DND-41 (cell line): ENCODE measurements around the gene AKAP3.

Experiments used
- ATAC-seq: fragments of 200-7000 bp; cut with Tn5 transposase; 3 replicates; pipeline ENCODE4 v1.9.1; 2021; ENCODE audit warnings: low read depth; ENCODE audit not compliant: insufficient read depth
- DNase-seq: peaks from one replicate; pipeline ENCODE4 v3.0.0-alpha.2; 2020
- H2AFZ ChIP-seq: 2 replicates; pipeline ENCODE4 v1.6.0; 2012; ENCODE audit warnings: low read depth, low read length
- H3K27ac ChIP-seq: 2 replicates; pipeline ENCODE4 v1.5.1; 2012; ENCODE audit warnings: low read length, inconsistent platforms
- H3K27me3 ChIP-seq: fragments of 200-600 bp; sonication (generic); 2 replicates; pipeline ENCODE4 v1.6.0; 2012; ENCODE audit warnings: low read length, mild to moderate bottlenecking, inconsistent platforms; ENCODE audit not compliant: insufficient read depth, poor library complexity
- H3K36me3 ChIP-seq: 2 replicates; pipeline ENCODE4 v1.5.1; 2012; ENCODE audit warnings: low read length, inconsistent platforms; ENCODE audit not compliant: insufficient read depth
- H3K4me1 ChIP-seq: 2 replicates; pipeline ENCODE4 v1.5.1; 2012; ENCODE audit warnings: mild to moderate bottlenecking, low read length; ENCODE audit not compliant: insufficient read depth
- H3K4me2 ChIP-seq: 2 replicates; pipeline ENCODE4 v1.6.0; 2012; ENCODE audit warnings: mild to moderate bottlenecking, moderate library complexity, low read length, inconsistent platforms; ENCODE audit not compliant: insufficient read depth
- H3K4me3 ChIP-seq, 2 experiments: fragments of 200-600 bp in 1 of 2; shearing (Covaris generic) in 1 of 2; 2 replicates each; pipeline ENCODE4 v1.5.1; 2012 to 2016; ENCODE audit warnings: inconsistent platforms in 2 of 2, low read length in 2 of 2, mild to moderate bottlenecking in 2 of 2, low read depth in 1 of 2, moderate library complexity in 1 of 2
- H3K79me2 ChIP-seq: 2 replicates; pipeline ENCODE4 v1.6.0; 2012; ENCODE audit warnings: low read length, inconsistent platforms; ENCODE audit not compliant: insufficient read depth
- H3K9ac ChIP-seq: 2 replicates; pipeline ENCODE4 v1.6.0; 2012; ENCODE audit warnings: low read depth, mild to moderate bottlenecking, inconsistent platforms, low read length, moderate library complexity
- H3K9me3 ChIP-seq: 2 replicates; pipeline ENCODE4 v1.5.1; 2012; ENCODE audit warnings: low read length, moderate library complexity, mild to moderate bottlenecking, inconsistent platforms; ENCODE audit not compliant: insufficient read depth, severe bottlenecking
- H4K20me1 ChIP-seq: 2 replicates; pipeline ENCODE4 v1.6.0; 2012; ENCODE audit warnings: low read length; ENCODE audit not compliant: insufficient read depth
- CTCF ChIP-seq: IDR thresholded peaks from 2 replicates; pipeline ENCODE4 v1.5.1; 2012; ENCODE audit warnings: borderline replicate concordance, low read length, moderate library complexity, mild to moderate bottlenecking; ENCODE audit not compliant: poor library complexity, severe bottlenecking; ENCODE audit errors: extremely low read depth
- EZH2 ChIP-seq: IDR thresholded peaks from 3 replicates; pipeline ENCODE4 v1.6.1; 2012; ENCODE audit warnings: borderline replicate concordance, low read depth, mild to moderate bottlenecking, moderate library complexity, low read length, inconsistent platforms; ENCODE audit not compliant: severe bottlenecking

AKAP3 gene

GRCh38 chr12:4589941-4590340 is 58.9 kb downstream of the AKAP3 start:
- no peak overlapping the region for H2AFZ ChIP-seq
- no peak for DNase-seq
- H3K36me3 ChIP-seq: no peaks in the 10 kb centered on the region
- H3K27ac ChIP-seq: no peak overlapping the region
- no peaks in the 10 kb centered on the region for H3K4me1 ChIP-seq
- no peaks in the 10 kb centered on the region for H3K9me3 ChIP-seq
- TF ChIP-seq CTCF (no peak), EZH2 (no peak)
- no peak for ATAC-seq
- H3K4me2 ChIP-seq: no peak overlapping the region
- H3K4me3 ChIP-seq: no peak overlapping the region
- H4K20me1 ChIP-seq: no peaks in the 10 kb centered on the region
- no peaks in the 10 kb centered on the region for H3K79me2 ChIP-seq
- H3K27me3 ChIP-seq: no peaks in the 10 kb centered on the region
- H3K9ac ChIP-seq: no peak overlapping the region

- no peaks in the 10 kb centered on the region for H3K36me3 ChIP-seq
- H3K79me2 ChIP-seq: no peaks in the 10 kb centered on the region
- no peaks in the 10 kb centered on the region for H3K27me3 ChIP-seq
- H2AFZ ChIP-seq: no peak overlapping the region
- no peak for DNase-seq
- no peaks in the 10 kb centered on the region for H3K4me1 ChIP-seq
- H3K9ac ChIP-seq: no peak overlapping the region
- TF ChIP-seq CTCF: no peak
- TF ChIP-seq EZH2: no peak
- H3K9me3 ChIP-seq: no peaks in the 10 kb centered on the region
- no peaks in the 10 kb centered on the region for H4K20me1 ChIP-seq
- H3K27ac ChIP-seq: no peak overlapping the region
- no peak overlapping the region for H3K4me3 ChIP-seq
- no peak for ATAC-seq
- H3K4me2 ChIP-seq: no peak overlapping the region
Observed at GRCh38 chr12:4588916-4589315, 59.9 kb downstream of the AKAP3 start.

- Histone ChIP-seq H3K4me1 (no peaks in the 10 kb centered on the region), H3K9me3 (no peaks in the 10 kb centered on the region), H3K36me3 (no peaks in the 10 kb centered on the region), H3K4me3 (no peak overlapping the region), H3K27ac (no peak overlapping the region), H3K79me2 (no peaks in the 10 kb centered on the region), H2AFZ (no peak overlapping the region), H3K4me2 (no peak overlapping the region), H3K9ac (no peak overlapping the region), H4K20me1 (no peaks in the 10 kb centered on the region), H3K27me3 (no peaks in the 10 kb centered on the region)
- ATAC-seq (no peak), DNase-seq (no peak)
- TF ChIP-seq EZH2 (no peak), CTCF (no peak)
Observed at GRCh38 chr12:4587108-4587507, 61.7 kb downstream of the AKAP3 start.

- H3K4me2 ChIP-seq: no peak overlapping the region
- H3K4me1 ChIP-seq: no peaks in the 10 kb centered on the region
- no peak for DNase-seq
- H4K20me1 ChIP-seq: no peaks in the 10 kb centered on the region
- H3K36me3 ChIP-seq: no peaks in the 10 kb centered on the region
- no peaks in the 10 kb centered on the region for H3K79me2 ChIP-seq
- no peaks in the 10 kb centered on the region for H3K27me3 ChIP-seq
- no peak overlapping the region for H3K4me3 ChIP-seq
- TF ChIP-seq CTCF: no peak
- no peak for TF ChIP-seq EZH2
- no peaks in the 10 kb centered on the region for H3K9me3 ChIP-seq
- no peak overlapping the region for H3K9ac ChIP-seq
- no peak overlapping the region for H3K27ac ChIP-seq
- no peak overlapping the region for H2AFZ ChIP-seq
- ATAC-seq: no peak
Observed at GRCh38 chr12:4586500-4586899, 62.4 kb downstream of the AKAP3 start.
